Hematopoietic multipotent progenitor cell treated with erythropoietin and hydrocortisone succinate and interleukin-3 and kit ligand, for 6 days (in vitro differentiated cells): ENCODE measurements around the gene ODAD2.
A peak's percentile ranks its signal among the peaks of the same experiment; 100 is the strongest.
"Not testable (repeated sequence)": the region's sequence is repeated elsewhere in the genome, so short reads cannot be mapped to it uniquely, and the experiment has no call there.

Experiments used
- DNase-seq: peaks from one replicate; pipeline ENCODE4 v3.0.0-alpha.2; 2015

The ODAD2 gene

DNA sequence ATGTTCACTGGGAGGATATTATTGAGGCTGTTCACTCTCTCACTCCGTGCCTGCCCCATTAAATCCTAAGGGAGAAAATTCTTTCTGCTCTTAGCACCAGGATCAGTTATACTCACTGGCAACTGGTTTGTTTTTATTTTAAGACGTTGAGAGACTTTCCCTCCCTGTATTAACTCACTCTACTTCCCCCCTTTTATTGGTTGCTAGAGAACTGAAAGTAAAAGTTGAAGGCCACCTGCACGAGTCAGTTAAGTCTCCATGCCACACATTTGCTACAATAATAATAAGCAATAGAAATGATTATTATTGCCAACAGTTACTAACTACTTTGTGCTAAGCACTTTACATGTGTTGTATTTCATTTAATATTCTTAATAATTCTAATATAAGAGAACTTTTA, 40.5 kb downstream of the ODAD2 start:
- not testable (repeated sequence) for DNase-seq

DNA sequence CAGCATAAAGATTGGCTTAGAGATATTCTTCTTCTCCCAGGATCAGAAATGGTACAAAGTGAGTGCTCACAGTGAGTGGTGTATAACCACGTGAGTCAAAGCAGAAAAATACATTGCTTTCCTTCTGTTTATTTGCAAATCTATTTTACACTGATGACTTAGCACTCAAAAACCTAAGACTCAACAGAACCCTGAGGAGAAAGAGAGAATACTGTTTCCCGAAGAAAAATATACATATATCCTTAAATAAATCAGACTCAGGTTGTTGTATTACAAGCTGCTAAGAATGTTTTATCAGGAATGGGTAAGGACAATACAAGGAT, 48.7 kb downstream of the ODAD2 start:
- no peak for DNase-seq

DNA sequence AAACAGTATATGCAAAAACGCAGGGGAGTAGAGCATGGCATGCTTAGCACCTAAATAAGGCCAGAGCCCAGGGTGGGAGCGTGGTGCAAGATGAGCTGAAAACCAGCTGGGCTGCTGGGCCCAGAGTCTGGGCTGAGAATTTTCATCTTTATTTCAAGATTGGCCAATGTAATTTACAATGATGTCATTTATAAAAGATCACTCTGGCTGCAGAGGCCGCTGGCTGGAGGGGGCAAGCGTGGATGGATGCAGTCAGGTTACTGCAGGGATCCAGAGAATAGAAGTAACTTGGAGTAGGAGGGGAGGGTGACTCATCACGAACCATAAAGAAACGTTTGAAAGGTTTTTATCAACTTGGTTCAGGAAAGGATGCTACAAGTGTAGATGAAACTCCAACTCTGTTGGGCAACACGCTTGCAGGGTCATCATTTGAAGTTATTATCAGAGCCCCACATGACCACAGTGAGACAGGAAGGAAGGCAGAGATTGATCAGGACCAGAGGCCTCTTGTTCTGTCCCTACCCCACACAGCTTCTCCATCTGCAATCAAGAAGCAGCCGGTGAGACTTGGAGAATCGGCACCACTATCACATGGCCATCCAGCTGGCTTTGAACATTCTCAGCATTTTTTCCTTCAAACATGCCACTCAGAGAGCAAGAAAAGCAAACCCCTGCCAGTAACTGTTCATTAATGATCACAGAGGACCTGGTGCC, 49.2 kb downstream of the ODAD2 start:
- DNase-seq: no peak

DNA sequence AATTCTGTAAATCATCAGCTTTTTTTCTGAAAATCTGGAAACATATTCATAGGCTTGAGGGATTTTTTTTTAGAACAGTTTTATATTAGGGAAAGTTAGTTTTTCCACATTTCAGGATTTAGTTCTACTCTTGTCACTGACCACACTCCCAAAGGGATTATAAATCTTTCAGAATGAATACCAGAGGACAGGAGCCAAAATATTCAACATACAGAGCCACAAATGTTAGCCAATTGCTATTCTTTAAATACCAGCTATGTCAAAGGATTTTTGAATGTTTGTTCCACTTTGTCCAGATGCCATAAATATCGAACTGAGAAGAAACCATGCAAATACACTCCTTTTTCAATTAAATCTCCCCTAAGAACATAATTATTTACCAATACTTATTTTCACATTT, 50.7 kb downstream of the ODAD2 start:
- no peak for DNase-seq

DNA sequence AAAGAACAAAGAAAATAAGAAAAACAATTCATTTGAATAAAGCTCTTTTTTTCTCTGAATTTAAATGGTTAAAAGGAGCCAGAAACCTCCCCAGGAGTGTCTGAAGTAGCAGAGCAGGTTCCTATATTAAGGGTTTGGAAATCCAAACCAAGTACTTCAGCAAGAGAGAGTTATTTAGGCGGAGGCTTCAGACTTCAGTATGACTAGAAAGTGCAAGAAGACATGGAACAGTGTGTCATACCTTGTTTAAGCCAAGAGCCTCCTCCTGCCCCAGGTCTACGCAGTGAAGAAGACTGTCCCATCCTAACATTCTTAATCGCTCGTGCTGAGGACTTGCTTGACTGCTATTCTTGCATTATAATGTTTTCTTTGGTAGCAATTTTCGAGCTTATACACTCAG, 51.3 kb downstream of the ODAD2 start:
- no peak for DNase-seq

DNA sequence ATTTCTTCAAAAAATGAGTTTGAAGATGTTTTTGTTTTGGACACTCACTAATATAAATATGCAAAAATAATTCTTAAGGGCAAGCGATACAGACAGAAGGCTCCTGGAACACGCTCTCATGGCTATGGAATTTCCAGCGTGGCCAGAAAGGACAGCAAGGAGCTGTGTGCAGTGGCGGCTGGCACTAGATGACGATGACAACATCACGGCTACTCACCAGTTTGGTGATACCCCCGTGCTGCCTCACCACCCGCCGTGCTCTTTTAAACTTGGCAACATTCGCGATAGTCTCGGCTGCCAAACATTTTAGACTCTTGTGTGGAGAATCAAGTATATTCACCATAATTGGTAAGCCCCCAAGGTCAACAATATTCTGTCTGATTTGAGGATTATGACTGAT, 54.9 kb downstream of the ODAD2 start:
- DNase-seq: no peak

DNA sequence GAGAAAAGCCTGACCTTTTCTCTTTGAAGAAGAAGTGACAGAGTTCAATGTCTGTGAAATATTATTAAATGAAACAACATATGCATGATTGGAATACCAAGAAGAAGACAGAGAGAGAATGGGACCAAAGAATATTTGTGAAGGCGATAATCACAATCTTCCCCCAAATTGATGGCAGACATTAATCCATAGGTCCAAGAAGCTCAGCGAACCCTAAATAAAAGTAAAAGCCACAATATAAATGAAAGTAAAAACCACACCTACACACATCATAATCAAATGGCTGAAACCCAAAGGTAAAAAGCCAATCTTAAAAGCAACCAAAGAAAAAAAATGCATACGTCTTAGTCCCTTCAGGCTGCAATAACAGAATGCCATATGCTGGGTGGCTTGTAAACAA, 84.0 kb downstream of the ODAD2 start:
- no peak for DNase-seq

DNA sequence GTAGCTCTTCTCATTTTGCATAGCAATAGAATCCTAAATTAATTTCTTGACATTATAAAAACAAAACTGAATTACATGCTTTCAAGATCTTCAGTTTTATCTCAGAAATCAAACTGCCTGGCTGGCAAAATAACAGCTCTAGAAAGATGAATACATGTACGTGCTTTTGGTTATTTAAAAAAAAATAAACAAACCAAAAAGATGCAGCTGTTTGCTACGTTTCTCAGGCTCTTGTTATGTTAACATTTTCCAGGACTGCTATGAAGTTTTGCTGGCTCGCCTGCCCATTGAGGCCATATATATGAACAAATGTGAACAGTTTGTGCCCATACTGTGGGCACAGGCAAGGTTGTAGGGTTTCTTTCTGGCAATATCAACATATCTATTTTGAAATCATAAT, 86.6 kb downstream of the ODAD2 start:
- no peak for DNase-seq

DNA sequence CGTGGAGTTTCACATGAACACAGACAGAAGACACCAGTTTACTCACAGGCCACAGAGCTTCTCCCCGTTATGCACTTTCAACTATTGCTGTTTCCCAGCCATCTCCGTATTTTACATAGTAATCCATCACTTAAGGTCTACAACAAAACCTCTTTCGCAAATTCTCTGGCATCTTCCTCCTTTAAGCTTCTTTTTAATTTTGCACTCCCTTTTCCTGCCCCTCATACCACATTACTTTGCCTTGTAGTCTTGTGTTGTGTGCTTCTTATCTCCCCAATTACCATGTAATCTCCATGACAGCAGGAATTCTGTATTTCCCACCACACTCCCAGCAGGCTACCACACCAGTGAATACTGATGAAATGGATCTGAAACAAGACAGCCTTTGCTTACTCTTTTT, 87.3 kb downstream of the ODAD2 start:
- no peak for DNase-seq

DNA sequence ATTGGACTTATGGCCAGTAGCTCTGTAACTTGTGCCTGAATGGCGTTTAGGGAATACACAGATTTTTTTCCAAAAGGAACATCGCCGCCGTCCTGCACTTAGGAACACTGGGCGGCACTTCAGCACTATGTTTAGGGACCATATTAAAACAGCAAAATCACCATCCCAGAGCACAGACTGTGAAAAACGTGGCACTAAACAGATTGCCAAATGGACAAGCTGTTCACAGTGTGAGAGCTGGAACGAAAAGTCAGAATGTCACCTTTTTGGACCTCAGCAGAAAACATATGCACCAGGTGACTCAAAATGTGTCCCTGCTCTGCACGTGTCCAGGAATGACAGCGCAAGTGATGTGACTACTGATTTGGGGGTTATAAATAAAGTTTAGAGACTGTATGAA, 87.9 kb downstream of the ODAD2 start:
- DNase-seq: no peak

DNA sequence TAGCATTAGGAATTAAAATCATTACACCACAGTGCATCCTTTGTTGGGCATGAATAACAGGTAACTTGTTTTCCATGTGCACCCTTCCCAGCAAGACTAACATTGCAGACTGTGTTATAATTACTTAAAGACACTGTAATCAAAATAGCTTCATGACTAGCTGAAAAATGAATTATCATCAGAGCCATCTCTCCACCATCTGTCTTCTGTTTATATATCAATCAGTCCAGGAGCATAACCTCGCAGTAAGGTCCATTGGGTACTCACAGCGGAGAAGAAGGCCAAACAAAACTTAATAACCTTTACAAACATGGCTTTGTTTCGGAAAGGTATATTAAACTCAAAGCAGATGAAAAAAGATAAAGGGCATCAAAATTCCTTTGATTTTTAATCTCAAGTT, 90.6 kb downstream of the ODAD2 start:
- DNase-seq: no peak

DNA sequence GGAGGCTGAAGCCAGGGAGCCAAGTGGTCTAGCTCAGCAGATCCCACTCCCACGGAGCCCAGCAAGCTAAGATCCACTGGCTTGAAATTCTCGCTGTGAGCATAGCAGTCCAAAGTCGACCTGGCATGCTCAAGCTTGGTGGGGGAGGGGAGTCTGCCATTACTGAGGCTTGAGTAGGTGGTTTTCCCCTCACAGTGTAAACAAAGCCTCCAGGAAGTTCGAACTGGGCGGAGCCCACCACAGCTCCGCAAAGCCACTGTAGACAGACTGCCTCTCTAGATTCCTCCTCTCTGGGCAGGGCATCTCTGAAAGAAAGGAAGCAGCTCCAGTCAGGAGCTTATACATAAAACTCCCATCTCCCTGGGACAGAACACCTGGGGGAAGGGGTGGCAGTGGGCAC, 99.4 kb downstream of the ODAD2 start:
- DNase-seq: not testable (repeated sequence)

DNA sequence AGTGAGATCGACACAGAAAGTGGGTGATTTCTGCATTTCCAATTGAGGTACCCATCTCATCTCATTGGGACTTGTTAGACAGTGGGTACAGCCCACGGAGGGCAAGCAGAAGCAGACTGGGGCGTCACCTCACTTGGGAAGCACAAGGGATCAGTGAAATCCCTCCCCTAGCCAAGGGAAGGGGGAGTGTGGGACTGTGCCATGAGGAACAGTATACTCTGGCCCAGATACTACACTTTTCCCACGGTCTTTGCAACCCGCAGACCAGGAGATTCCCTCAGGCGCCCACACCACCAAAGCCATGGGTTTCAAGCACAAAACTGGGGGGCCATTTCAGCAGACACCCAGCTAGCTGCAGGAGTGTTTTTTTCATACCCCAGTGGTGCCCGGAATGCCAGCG, 99.8 kb downstream of the ODAD2 start:
- no peak for DNase-seq

DNA sequence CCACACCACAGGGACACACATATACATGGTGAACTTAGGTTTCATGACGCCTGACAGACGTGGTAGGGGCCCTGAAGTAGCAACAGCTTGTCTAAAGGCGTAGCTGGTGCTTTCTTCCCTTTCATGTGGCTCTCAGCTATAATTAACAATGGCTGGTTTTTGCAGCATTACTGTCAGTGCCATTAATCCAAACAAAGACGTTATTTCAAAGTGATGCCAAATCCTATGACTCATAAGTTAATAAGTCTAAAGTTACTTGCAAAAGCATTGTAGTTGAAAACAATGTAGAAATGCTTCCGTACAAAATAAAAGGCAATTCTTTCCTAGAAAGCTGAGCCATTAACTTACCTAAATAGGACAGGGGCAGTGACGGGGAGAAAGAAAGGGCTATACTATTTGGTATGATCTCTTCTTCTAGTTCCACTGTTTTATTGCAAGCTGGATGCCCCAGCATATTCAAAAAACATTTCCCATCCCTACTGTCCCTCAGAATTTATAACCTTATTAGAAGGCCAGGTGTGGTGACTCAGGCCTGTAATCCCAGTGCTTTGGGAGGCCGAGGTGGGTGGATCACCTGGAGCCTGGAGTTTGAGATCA, 105.4 kb downstream of the ODAD2 start:
- DNase-seq: no peak

DNA sequence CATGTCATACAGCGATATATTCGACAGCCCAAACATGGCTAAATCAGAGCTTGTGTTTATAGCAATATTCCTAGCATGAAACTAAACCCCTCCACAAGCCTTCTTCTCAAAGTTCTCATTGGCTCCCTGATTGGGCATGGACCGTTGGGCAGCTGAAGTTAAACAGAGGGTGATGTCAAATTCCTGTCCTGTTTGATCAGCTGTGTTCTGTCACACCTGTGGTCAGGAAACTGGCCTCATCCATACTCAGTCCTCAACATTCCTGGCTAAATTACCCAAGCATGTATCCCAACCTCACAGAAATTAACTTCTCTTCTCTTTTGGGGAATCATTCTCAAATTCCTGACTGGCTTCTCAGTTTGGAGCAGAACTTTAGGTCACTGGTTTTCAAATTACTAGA, 107.9 kb downstream of the ODAD2 start:
- no peak for DNase-seq

DNA sequence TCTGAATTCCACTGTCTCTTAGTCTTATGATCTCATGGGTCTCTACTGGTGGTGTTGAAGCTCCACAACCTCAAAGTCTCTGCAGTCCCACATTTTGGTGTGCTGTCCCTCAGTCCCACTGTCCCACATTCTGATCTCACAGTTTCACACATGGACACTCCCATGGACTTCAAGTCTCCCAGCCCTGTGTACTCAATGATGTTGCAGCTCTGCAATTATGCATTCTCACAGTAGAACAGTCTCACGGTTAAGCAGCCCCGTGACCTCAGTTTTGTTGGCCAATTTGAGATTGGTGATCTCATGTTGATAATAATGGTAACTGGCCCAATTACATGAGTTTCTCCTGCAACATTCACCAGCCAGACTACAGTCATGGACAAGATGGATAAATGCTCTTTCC, 109.4 kb downstream of the ODAD2 start:
- no peak for DNase-seq

DNA sequence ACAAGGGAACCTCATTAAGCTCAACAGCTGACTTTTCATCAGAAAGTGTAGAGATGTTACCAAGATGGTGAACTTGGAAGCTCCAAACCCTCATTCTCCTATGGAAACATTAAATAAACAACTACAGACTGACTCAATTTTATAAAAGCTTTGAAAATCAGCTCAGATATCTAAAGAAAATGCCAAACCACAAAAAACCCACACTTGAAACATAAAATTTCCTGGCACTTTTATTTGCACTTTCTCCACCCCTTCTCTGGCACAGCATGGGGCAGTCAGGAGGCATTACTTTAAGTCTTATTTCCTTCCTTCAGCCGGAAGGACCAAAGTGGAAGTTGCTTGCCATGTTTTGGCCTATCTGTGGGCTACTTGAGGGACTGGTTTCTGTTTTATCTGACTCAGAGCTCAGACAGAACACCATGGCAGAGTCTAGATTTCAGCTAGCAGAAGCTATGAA, 114.7 kb downstream of the ODAD2 start:
- peak; percentile 57 for DNase-seq

DNA sequence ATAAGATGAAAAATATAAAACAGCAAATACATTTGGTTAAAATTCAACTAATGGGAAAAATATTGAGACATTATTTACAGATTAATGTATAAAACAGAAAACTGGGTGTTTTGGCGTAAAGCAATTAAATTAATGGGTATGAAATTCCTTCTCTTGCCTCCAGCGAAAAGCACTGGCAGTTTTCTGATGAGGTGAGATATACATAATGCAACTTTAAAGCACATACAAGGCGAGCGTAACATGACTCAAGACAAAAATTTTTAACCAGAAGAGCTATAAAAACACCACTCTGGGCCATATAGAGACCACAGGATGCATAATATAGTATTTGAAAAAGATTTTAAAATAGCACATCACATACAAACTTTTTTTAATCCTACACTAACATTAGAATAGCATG, 120.6 kb downstream of the ODAD2 start:
- no peak for DNase-seq

DNA sequence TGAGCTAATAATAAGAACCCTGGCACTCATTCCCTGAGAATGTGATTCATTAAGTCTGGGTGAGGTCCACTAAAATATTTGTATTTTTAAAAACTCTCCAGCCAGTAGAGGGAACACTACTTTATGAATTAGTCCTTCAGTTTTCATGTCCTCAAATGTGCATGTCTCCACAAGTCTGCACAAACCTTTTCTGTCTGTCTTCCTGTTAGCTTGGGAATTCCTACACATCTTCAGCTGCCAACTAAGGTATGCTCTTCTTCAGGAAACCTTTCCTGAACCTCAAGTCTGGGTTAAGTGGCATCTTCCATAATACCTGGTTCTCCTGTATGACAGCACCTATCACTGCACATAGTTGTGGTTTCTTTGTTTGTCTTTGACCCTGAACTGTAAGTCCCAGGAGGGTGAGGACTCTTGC, 133.7 kb downstream of the ODAD2 start:
- DNase-seq: no peak

DNA sequence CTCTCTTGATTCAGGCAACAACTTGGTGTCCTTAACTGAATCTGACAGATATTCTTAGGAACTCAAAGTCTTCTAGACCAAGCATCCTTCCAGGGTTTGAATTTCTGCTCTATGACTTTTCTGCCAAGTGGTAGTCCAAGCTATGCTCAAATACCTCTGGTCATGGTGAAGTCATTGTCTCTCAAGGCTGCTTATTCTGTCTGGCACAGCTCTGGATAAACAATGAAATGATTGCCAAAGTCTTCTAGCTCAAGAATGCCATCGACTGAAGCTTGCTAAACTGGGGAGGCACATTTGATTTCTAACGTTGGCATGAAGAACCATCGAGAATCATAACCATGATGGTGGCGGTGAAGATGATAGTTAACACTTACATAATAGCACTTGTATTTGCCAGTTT, 137.1 kb downstream of the ODAD2 start:
- DNase-seq: no peak

DNA sequence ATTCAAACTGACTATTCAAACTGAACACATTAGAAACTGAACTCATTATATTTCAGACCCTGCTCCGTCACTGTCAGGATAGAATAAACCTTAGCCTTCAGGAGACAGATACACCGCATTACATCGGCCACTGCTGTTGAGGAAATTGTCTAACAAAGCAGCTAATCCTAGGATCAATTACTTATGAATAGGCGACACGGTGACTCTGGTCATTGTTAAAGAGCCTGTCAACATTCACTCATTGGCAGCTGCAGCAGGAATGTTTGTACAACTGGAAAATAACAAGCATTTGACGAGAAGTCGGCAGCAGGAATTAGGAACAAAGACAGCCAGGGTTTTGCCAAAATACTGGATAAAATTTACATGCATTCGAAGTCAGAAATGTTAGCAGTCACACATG, 141.3 kb downstream of the ODAD2 start:
- DNase-seq: no peak

DNA sequence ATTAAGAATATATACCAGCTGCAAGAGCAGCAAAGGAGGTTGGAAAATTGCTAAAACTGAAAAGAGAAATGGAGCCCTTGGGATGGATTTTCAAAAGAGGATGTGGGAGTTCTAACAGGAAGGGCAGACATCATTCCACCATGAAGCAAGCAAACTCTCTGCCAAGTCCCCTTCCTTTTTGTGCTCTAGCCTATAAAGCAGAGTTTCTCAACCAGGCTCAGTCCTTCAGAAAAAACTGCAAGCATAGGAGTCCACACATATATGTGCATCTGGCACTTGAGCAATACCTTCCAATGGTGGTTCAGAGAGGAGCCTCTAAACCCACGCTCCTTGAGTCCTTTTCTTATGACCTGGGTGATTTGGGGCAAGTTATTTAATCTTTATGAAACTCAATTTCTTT, 154.7 kb downstream of the ODAD2 start:
- DNase-seq: peak; percentile 13

DNA sequence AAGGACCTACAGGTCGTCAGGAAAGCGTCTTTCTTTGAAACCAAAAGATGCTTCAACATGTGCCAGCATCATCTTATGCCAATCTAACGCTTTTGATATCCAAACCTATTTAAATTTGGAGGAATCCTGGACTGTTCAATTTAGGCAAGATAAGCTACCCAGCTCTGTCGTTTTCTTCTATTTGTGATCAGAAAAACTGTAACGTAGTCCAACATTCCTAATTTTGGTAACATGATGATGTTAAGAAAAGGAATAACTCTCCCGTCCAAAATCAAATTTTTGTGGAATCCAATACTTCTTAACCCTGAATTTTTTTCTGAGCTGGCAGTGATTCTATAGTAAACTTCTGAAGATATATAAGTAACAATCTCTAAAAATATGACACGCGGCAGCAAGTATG, 160.0 kb downstream of the ODAD2 start:
- no peak for DNase-seq

DNA sequence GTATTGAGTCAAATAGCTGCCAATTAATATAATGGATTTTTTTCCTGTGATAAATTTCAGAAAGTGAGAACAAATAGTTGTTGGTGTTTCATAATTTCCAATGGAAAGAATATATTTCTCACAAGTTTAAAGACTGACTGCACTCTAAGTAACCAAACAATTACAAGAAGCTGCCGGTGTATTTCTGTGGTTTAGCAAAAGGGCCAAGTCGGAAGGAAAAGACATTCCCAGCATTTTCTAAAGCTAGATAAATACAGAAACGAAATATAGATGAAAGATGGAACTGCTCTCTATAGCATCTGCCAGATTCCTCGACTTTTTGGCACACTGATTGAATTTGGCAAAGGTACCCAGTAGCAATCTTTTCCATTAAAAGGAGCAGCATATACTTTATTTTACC, 160.5 kb downstream of the ODAD2 start:
- no peak for DNase-seq

DNA sequence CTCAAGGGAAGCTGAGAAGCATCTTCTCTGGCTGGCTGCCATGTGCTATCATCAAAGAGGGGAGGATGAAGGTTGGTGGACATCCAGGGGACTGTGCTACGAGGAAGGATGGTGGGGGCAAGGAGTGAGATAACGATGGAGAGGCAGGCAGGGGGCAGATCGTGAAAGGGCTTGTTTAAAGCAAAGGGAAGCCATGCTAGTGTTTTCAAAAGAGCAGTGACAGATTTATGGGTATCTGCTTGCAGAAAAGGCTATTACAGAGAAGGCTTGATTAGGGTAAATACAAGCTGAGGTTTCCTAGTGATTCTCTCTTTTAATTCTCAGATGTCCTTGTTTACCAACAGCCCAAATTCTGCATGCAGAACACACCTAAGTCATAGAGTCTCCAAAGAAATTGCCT, 164.4 kb downstream of the ODAD2 start:
- no peak for DNase-seq
